Colonic mucosa (tissue), 4 donors: ENCODE data around the gene MAPK10. TPM values are rescaled to one million over a fixed set of nuclear protein-coding genes. Genes with fewer than 3 reads are reported as not detected.
A peak's percentile ranks its signal among the peaks of the same experiment; 100 is the strongest.

ENCODE experiments used
- DNase-seq: peaks from one replicate; pipeline ENCODE4 v3.0.0-alpha.2; 2020
- H3K27ac ChIP-seq: fragments of 200-600 bp; one replicate; pipeline ENCODE4 v1.8.0; 2021
- H3K27me3 ChIP-seq: fragments of 200-600 bp; one replicate; pipeline ENCODE4 v1.8.0; 2021
- H3K36me3 ChIP-seq: fragments of 200-600 bp; one replicate; pipeline ENCODE4 v1.8.0; 2021
- H3K4me1 ChIP-seq: fragments of 200-600 bp; one replicate; pipeline ENCODE4 v1.8.0; 2021; ENCODE audit warnings: mild to moderate bottlenecking
- H3K4me3 ChIP-seq: fragments of 200-600 bp; one replicate; pipeline ENCODE4 v1.8.0; 2021
- H3K9ac ChIP-seq, 2 donors: one replicate each; pipeline ENCODE4 v1.7.0; 2013; ENCODE audit warnings: control low read depth in 2 of 2, low read depth in 2 of 2, low read length in 2 of 2
- H3K9me3 ChIP-seq: fragments of 200-600 bp; one replicate; pipeline ENCODE4 v1.8.0; 2021
- CTCF ChIP-seq: fragments of 200-600 bp; IDR thresholded peaks from one replicate; pipeline ENCODE4 v1.8.0; 2022; ENCODE audit warnings: antibody characterized with exemption, mild to moderate bottlenecking
- intact Hi-C: fragments of 100-400 bp; cut with DNase I; formaldehyde crosslinking; loops from one replicate; pipeline ENCODE4 v1.14.1; 2022
- total RNA-seq, 2 donors: library from RNA; stranded (reverse); fragmentation: NEBNext Ultra II Directional in 1 of 2; extraction: Animal tissue kit (Norgen Biotek cat#: 25700) in 1 of 2; gene quantifications; one replicate each; pipeline ENCODE4 v1.2.1, GENCODE V29; 2021
- donor health status: healthy.
- donor health status: DM: no; HTN: no; CAD: no.
- donor health status: DM: no; HTN: no; CAD: no.

MAPK10 gene
- 1 to 10 TPM; 2.6 to 4.4 TPM for total RNA-seq

- no peak within 1 kb of the TSS for H3K4me3 ChIP-seq
- H3K4me1 ChIP-seq, result no peaks in the 10 kb centered on the region
- intact Hi-C loops, result no loop called here
- H3K36me3 ChIP-seq, result no peaks in the 10 kb centered on the region
- H3K27ac ChIP-seq, result no peak within 1 kb of the TSS
- no peaks in the 10 kb centered on the region for H3K9me3 ChIP-seq
- peak; percentile 31 for DNase-seq
- H3K9ac ChIP-seq, result no peak within 1 kb of the TSS
- H3K27me3 ChIP-seq, result no peaks in the 10 kb centered on the region
- no peak for TF ChIP-seq CTCF
These were observed at the start of gene MAPK10 for GRCh38 chr4:86359944-86360478. MAPK10 (minus strand) TSS chr4:86360053.

- DNase-seq, result no peak
- H3K27ac ChIP-seq, result no peak overlapping the region
- no peaks in the 10 kb centered on the region for H3K27me3 ChIP-seq
- TF ChIP-seq CTCF, result no peak
- H3K4me3 ChIP-seq, result no peak overlapping the region
- no peaks in the 10 kb centered on the region for H3K4me1 ChIP-seq
- H3K36me3 ChIP-seq, result no peaks in the 10 kb centered on the region
- intact Hi-C loops, result no loop called here
- no peaks in the 10 kb centered on the region for H3K9me3 ChIP-seq
- no peak overlapping the region for H3K9ac ChIP-seq
These were observed 43.7 kb upstream of the MAPK10 start for GRCh38 chr4:86403575-86403974.

- no peaks in the 10 kb centered on the region for H3K9me3 ChIP-seq
- TF ChIP-seq CTCF, result no peak
These were observed 42.0 kb upstream of the MAPK10 start for GRCh38 chr4:86401826-86402225.

GRCh38 chr4:86400216-86400615, 40.4 kb upstream of the MAPK10 start:
- Histone ChIP-seq H3K36me3 (no peaks in the 10 kb centered on the region), H3K9ac (no peak overlapping the region), H3K27ac (no peak overlapping the region), H3K9me3 (no peaks in the 10 kb centered on the region), H3K4me3 (no peak overlapping the region), H3K27me3 (no peaks in the 10 kb centered on the region), H3K4me1 (no peaks in the 10 kb centered on the region)
- no peak for DNase-seq
- intact Hi-C loops, result no loop called here
- no peak for TF ChIP-seq CTCF

More at GRCh38 chr4:86401826-86402225, 42.0 kb upstream of the MAPK10 start:
- H3K4me1 ChIP-seq, result no peaks in the 10 kb centered on the region
- H3K36me3 ChIP-seq, result no peaks in the 10 kb centered on the region
- no peak overlapping the region for H3K9ac ChIP-seq
- H3K27me3 ChIP-seq, result no peaks in the 10 kb centered on the region
- no peak overlapping the region for H3K27ac ChIP-seq
- intact Hi-C loops, result no loop called here
- DNase-seq, result no peak
- H3K4me3 ChIP-seq, result no peak overlapping the region

- Histone ChIP-seq H3K9me3 (no peaks in the 10 kb centered on the region), H3K4me3 (no peak overlapping the region), H3K36me3 (no peaks in the 10 kb centered on the region), H3K27ac (no peak overlapping the region), H3K27me3 (no peaks in the 10 kb centered on the region), H3K9ac (no peak overlapping the region), H3K4me1 (no peaks in the 10 kb centered on the region)
- intact Hi-C loops, result no loop called here
- no peak for TF ChIP-seq CTCF
- no peak for DNase-seq
These were observed 38.3 kb upstream of the MAPK10 start for GRCh38 chr4:86398187-86398586.
